Activated CD4-positive, alpha-beta memory T cell treated with anti-CD3 and anti-CD28 coated beads for 36 hours (primary cell): ENCODE measurements around the gene SEPTIN7. TPM values are rescaled to one million over a fixed set of nuclear protein-coding genes. Genes with fewer than 3 reads are reported as not detected.

Experiments used
- CTCF ChIA-PET: fragments of 350-600 bp; sonication (Branson Sonifier 250); formaldehyde crosslinking; loops from one replicate; lab custom pipeline; 2021; ENCODE audit warnings: antibody characterized with exemption, inconsistent platforms; lab: Charles Lee
- POLR2A ChIA-PET: fragments of 350-600 bp; sonication (Branson Sonifier 250); formaldehyde crosslinking; loops from one replicate; lab custom pipeline; 2021; ENCODE audit warnings: antibody characterized with exemption; lab: Charles Lee
- DNase-seq: peaks from one replicate; pipeline ENCODE4 v3.0.0-alpha.2; 2020
- H3K27ac Mint-ChIP-seq: one replicate; pipeline ENCODE4 v1.8.0; 2021; ENCODE audit warnings: mixed read lengths
- H3K27me3 Mint-ChIP-seq: one replicate; pipeline ENCODE4 v1.8.0; 2021; ENCODE audit warnings: mixed read lengths
- H3K36me3 Mint-ChIP-seq: one replicate; pipeline ENCODE4 v1.8.0; 2021; ENCODE audit warnings: mixed read lengths
- H3K4me1 Mint-ChIP-seq: one replicate; pipeline ENCODE4 v1.8.0; 2021; ENCODE audit warnings: low read depth, mixed read lengths
- H3K4me3 Mint-ChIP-seq: one replicate; pipeline ENCODE4 v1.8.0; 2021; ENCODE audit warnings: mild to moderate bottlenecking, mixed read lengths
- H3K9me3 Mint-ChIP-seq: one replicate; pipeline ENCODE4 v1.8.0; 2021; ENCODE audit warnings: mixed read lengths
- intact Hi-C: fragments of 100-400 bp; cut with micrococcal nuclease; formaldehyde crosslinking; loops from one replicate; pipeline ENCODE4 v1.15.1; 2023
- total RNA-seq, 2 experiments: library from RNA; stranded (reverse); gene quantifications; one replicate each; pipeline ENCODE4 v1.2.3, GENCODE V29; 2021

The SEPTIN7 gene
- total RNA-seq, 2 experiments from 2014 or later = 227 to 232 TPM

DNA sequence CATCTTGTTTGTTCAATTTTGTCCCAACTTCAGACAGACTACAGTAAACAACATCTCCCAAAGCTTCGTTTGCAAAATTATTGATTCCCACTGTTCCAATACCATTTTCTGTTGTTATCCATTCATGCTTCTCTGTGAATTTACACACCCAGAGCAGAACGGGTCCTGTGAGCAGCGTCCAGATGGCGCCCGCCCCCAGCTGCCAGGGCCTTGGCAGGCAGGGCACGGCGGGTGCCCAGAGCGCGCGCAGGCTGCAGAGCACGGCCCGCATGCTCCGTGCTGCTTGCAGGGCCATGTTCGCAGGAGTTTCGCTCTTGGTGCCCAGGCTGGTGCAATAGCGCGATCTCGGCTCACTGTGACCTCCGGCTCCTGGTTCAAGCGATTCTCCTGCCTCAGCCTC, 32.5 kb upstream of the SEPTIN7 start:
- no peaks in the 10 kb centered on the region for H3K36me3 Mint-ChIP-seq
- H3K4me3 Mint-ChIP-seq = no peak overlapping the region
- ChIA-PET POLR2A (no interaction called here), CTCF (no interaction called here)
- no peak for DNase-seq
- no peaks in the 10 kb centered on the region for H3K4me1 Mint-ChIP-seq
- no peaks in the 10 kb centered on the region for H3K9me3 Mint-ChIP-seq
- no peak overlapping the region for H3K27ac Mint-ChIP-seq
- intact Hi-C loops = no loop called here
- no peaks in the 10 kb centered on the region for H3K27me3 Mint-ChIP-seq

DNA sequence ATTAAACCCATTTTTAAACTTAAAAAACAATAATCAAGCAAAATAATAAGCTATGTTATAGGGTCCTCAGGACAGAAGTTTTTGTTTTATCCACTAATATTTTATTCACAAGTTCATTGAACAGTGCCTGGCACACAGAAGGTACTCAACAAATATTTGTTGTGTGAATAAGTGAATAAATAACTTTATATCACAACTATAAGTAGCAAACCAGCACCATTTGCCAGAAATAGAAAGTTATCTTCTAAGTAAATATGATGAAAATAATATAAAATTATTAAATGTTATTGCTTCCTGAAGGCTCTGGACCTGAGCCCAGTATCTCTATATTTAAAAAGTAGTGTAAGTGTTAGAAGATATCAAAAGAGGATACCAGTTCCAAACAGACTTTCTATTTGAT, 29.1 kb upstream of the SEPTIN7 start:
- ChIA-PET POLR2A (no interaction called here), CTCF (no interaction called here)
- Mint-ChIP-seq H3K27me3 (no peaks in the 10 kb centered on the region), H3K4me3 (no peak overlapping the region), H3K27ac (no peak overlapping the region), H3K4me1 (no peaks in the 10 kb centered on the region), H3K36me3 (no peaks in the 10 kb centered on the region), H3K9me3 (no peaks in the 10 kb centered on the region)
- no peak for DNase-seq
- intact Hi-C loops = no loop called here

DNA sequence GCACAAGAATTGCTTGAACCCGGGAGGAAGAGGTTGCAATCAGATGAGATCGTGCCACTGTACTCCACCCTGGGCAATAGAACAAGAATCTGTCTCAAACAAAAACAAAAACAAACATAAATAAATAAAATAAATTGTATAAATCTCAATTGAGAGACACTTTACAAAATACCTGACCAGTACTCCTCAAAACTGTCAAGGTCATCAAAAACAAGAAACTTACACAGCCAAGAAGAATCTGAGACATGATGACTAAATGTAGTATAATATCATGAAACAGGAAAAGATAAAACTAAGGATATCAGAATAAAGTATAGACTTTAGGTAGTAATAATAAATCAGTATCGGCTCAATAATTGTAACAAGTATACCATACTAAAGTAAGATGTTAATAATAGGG, 26.9 kb upstream of the SEPTIN7 start:
- H3K27me3 Mint-ChIP-seq = no peaks in the 10 kb centered on the region
- H3K9me3 Mint-ChIP-seq = no peaks in the 10 kb centered on the region
- H3K4me1 Mint-ChIP-seq = no peaks in the 10 kb centered on the region
- ChIA-PET POLR2A (no interaction called here), CTCF (no interaction called here)
- no peaks in the 10 kb centered on the region for H3K36me3 Mint-ChIP-seq
- H3K27ac Mint-ChIP-seq = no peak overlapping the region
- no peak for DNase-seq
- no peak overlapping the region for H3K4me3 Mint-ChIP-seq
- intact Hi-C loops = no loop called here

DNA sequence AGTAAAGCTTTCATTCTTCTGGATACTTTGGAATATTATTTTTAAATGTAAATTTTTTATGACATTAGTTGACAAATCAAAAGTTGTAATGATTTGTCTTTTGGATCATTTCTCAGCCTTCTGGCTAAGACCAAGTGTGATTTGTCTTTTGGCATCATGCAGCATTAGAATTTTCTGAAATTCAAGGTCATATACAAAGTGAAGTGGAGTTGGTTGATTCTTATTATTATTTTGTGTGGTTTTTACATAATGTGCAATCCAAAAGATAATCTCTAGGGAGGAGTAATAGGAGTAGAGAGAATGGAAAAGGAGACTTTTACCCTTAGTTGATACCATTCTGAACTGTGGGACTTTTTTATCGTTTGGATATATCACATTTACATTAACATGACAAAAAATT, 24.2 kb upstream of the SEPTIN7 start:
- intact Hi-C loops = no loop called here
- DNase-seq = no peak
- Mint-ChIP-seq H3K36me3 (no peaks in the 10 kb centered on the region), H3K9me3 (no peaks in the 10 kb centered on the region), H3K27me3 (no peaks in the 10 kb centered on the region), H3K4me3 (no peak overlapping the region), H3K27ac (no peak overlapping the region), H3K4me1 (no peaks in the 10 kb centered on the region)
- POLR2A ChIA-PET = interaction anchor here (1.1 kb wide), 1 partner anchor 24 kb away, joined by 3 read pairs; the partner anchor contains the start of gene SEPTIN7
- CTCF ChIA-PET = no interaction called here

DNA sequence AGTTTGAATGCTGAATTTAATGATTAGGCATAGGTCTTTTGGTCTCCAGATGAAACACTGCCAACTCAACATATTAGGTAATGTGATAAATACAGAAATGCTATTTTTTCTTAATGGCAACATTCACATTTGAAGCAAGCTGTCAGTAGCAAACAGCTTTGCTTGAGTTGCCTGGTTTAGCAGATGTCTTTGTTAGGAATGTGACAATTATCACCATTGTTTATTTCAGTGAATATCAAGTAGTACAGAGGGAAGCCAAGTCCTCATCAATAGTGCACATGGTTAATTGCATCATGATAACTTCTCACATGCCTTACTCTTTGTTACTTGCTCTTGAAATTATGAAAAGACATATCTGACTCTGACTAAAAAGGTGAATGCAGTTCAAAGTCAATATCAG, 23.7 kb upstream of the SEPTIN7 start:
- Mint-ChIP-seq H3K27ac (no peak overlapping the region), H3K36me3 (no peaks in the 10 kb centered on the region), H3K4me3 (no peak overlapping the region), H3K9me3 (no peaks in the 10 kb centered on the region), H3K4me1 (no peaks in the 10 kb centered on the region), H3K27me3 (no peaks in the 10 kb centered on the region)
- ChIA-PET CTCF (no interaction called here), POLR2A (interaction anchor here (1.1 kb wide), 1 partner anchor 23 kb away, joined by 3 read pairs; the partner anchor contains the start of gene SEPTIN7)
- intact Hi-C loops = no loop called here
- no peak for DNase-seq

DNA sequence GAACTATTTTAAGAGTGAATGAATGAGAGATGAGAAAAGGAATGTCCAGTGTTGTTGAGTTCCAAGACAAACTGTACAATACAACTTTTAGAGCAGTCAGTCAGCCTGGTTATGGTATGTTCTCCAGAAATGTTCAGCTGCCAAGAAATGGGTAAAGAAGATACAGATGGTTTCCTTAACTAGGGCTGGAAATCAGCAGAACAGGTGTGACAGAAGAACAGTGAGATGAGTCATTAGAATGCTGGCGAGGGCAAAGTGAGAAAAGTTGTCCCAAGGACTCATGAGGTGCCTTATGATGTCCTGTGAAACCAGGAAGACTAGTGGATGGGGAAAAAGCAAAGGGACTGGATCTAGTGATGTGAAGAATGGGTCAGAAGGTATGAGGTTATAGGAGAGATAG, 20.8 kb upstream of the SEPTIN7 start:
- CTCF ChIA-PET = no interaction called here
- DNase-seq = no peak
- H3K27me3 Mint-ChIP-seq = no peaks in the 10 kb centered on the region
- POLR2A ChIA-PET = no interaction called here
- H3K9me3 Mint-ChIP-seq = peaks cover 2% of the 10 kb centered on the region
- intact Hi-C loops = no loop called here
- H3K4me1 Mint-ChIP-seq = no peaks in the 10 kb centered on the region
- no peak overlapping the region for H3K4me3 Mint-ChIP-seq
- no peaks in the 10 kb centered on the region for H3K36me3 Mint-ChIP-seq
- H3K27ac Mint-ChIP-seq = no peak overlapping the region

DNA sequence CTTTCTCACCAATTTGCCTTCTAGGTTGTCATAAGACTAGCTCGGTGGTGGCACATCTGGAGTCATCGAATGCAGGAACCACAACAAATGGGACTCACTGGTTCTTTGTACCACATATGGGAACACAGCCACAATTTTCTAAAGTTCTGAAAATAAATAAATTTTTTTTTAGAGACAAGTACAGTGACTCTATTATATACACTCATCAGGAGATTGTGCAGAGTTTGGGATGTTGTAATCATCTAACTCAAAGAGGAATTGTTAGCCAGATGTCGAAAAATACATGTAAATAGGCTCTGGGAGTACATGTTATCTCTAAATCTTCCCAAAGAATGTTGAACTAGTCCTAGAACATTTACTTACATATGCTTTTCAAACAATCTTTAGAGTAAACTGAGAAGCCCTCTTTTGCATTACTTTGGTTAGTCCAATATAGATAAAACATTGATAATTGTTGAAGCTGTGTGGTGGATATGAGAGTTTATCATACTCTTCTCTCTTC, 19.6 kb upstream of the SEPTIN7 start:
- CTCF ChIA-PET = interaction anchor here (0.7 kb wide), 1 partner anchor 56 kb away, joined by 3 read pairs; no protein-coding TSS in a partner anchor
- H3K4me3 Mint-ChIP-seq = no peak overlapping the region
- intact Hi-C loops = no loop called here
- DNase-seq = no peak
- no peaks in the 10 kb centered on the region for H3K36me3 Mint-ChIP-seq
- H3K4me1 Mint-ChIP-seq = no peaks in the 10 kb centered on the region
- no peak overlapping the region for H3K27ac Mint-ChIP-seq
- H3K9me3 Mint-ChIP-seq = peaks cover 2% of the 10 kb centered on the region
- H3K27me3 Mint-ChIP-seq = no peaks in the 10 kb centered on the region
- POLR2A ChIA-PET = no interaction called here

DNA sequence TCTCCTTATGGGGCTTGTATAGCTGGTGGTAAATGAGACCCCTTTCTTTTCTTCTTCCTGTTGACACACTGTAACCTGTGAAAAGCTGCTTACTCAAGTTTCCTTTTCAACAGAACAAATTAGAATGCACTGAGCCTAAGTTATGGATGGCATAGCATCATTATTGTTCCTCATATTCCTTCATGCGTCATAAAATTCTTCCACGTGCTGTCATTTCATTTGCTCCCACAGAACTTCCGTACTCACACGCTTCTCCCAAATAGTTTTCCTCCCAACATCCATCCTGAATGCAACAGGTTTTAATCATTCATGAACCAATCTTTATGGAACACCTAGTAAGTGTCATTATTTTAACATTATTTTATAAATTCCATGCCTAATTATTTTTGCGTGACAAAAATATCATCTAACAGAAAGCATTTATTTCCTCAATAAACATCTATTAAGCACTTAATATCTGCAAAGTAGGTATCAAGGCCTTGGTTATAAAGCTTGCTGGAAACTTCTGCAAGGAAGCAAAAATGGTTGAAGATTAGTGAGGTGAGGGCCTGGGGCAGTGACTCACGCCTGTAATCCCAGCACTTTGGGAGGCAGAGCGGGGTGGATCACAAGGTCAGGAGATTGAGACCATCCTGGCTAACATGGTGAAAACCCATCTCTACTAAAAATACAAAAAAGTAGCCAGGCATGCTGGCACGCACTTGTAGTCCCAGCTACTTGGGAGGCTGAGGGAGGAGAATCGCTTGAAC, 18.9 kb upstream of the SEPTIN7 start:
- H3K4me3 Mint-ChIP-seq = no peak overlapping the region
- no peaks in the 10 kb centered on the region for H3K36me3 Mint-ChIP-seq
- CTCF ChIA-PET = interaction anchor here (0.6 to 0.7 kb wide), 2 partner anchors 57 to 1268 kb away, joined by 3 read pairs; no protein-coding TSS in a partner anchor
- no peak overlapping the region for H3K27ac Mint-ChIP-seq
- H3K4me1 Mint-ChIP-seq = no peaks in the 10 kb centered on the region
- H3K9me3 Mint-ChIP-seq = peaks cover 2% of the 10 kb centered on the region
- POLR2A ChIA-PET = no interaction called here
- no peak for DNase-seq
- intact Hi-C loops = no loop called here
- H3K27me3 Mint-ChIP-seq = no peaks in the 10 kb centered on the region

GRCh38 chr7:35784332-35784731, 16.5 kb upstream of the SEPTIN7 start:
- Mint-ChIP-seq H3K4me1 (no peaks in the 10 kb centered on the region), H3K36me3 (peaks cover 2% of the 10 kb centered on the region), H3K27ac (no peak overlapping the region), H3K4me3 (no peak overlapping the region), H3K9me3 (peaks cover 8% of the 10 kb centered on the region), H3K27me3 (no peaks in the 10 kb centered on the region)
- ChIA-PET CTCF (no interaction called here), POLR2A (no interaction called here)
- intact Hi-C loops = no loop called here
- no peak for DNase-seq

DNA sequence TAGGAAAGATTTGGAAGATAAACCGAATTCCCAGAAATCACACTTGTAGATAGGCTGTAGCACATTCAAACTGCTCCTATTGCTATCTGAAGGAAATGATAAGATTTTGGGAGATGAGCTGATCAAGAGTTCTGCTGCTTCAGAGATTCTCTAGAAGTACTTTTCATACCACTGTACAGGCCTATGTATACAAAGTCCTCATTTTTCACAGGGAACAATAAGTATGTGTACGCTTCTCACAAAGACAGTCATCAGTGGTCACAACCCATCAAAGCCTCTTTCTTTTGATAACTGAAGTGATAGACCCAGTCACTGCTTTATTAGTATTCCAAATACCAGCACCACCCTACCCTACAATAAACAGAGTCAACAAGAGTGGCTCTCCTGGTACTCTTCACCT, 15.6 kb upstream of the SEPTIN7 start:
- Mint-ChIP-seq H3K27ac (no peak overlapping the region), H3K4me3 (no peak overlapping the region), H3K4me1 (no peaks in the 10 kb centered on the region), H3K9me3 (peaks cover 12% of the 10 kb centered on the region), H3K36me3 (peaks cover 4% of the 10 kb centered on the region), H3K27me3 (no peaks in the 10 kb centered on the region)
- DNase-seq = no peak
- intact Hi-C loops = no loop called here
- CTCF ChIA-PET = no interaction called here
- POLR2A ChIA-PET = no interaction called here

- ChIA-PET POLR2A (no interaction called here), CTCF (no interaction called here)
- H3K36me3 Mint-ChIP-seq = peaks cover 6% of the 10 kb centered on the region
- DNase-seq = no peak
- no peak overlapping the region for H3K4me3 Mint-ChIP-seq
- no peaks in the 10 kb centered on the region for H3K4me1 Mint-ChIP-seq
- peaks cover 12% of the 10 kb centered on the region for H3K9me3 Mint-ChIP-seq
- intact Hi-C loops = no loop called here
- no peak overlapping the region for H3K27ac Mint-ChIP-seq
- H3K27me3 Mint-ChIP-seq = no peaks in the 10 kb centered on the region
These were observed 12.9 kb upstream of the SEPTIN7 start for GRCh38 chr7:35787925-35788324.

DNA sequence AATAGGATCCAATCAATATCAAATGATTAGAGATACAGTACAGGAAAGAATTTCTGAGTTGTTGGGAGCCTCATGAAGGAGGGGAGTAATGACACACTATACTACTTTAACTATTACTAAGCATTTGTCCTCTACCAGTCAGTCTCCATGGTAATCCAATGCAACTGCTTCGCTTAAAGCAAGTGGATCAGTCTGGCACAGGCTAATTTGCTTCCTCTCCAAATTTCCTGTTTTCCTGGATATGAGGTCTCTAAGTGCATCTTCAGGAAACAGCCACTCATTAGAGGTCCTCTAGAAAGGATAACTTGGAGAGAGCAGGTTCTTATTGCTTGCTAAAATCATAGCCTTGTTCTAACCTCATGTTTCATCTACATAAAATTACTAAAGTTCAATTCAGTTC, 8.4 kb upstream of the SEPTIN7 start:
- CTCF ChIA-PET = no interaction called here
- no peak overlapping the region for H3K27ac Mint-ChIP-seq
- DNase-seq = no peak
- H3K4me3 Mint-ChIP-seq = no peak overlapping the region
- no peaks in the 10 kb centered on the region for H3K4me1 Mint-ChIP-seq
- H3K36me3 Mint-ChIP-seq = peaks cover 6% of the 10 kb centered on the region
- POLR2A ChIA-PET = no interaction called here
- intact Hi-C loops = no loop called here
- peaks cover 11% of the 10 kb centered on the region for H3K9me3 Mint-ChIP-seq
- no peaks in the 10 kb centered on the region for H3K27me3 Mint-ChIP-seq
